Stimulated activated CD8-positive, alpha-beta memory T cell treated with anti-CD3 and anti-CD28 coated beads, Interleukin-2, amount 100 ng/mL, for 48 hours (primary cell): ENCODE data around the gene FYN.
"Not testable (repeated sequence)": the region's sequence is repeated elsewhere in the genome, so short reads cannot be mapped to it uniquely, and the experiment has no call there.

Experiments
- DNase-seq, 2 donors: peaks; one replicate each; pipeline ENCODE4 v3.0.0-alpha.2; 2020; ENCODE audit warnings: low read depth in 2 of 2

Gene FYN

GRCh38 chr6:111850295-111850937 is 22.8 kb downstream of the FYN start:
- no peak for DNase-seq

- DNase-seq: no peak
Observed at GRCh38 chr6:111849298-111849697, 24.0 kb downstream of the FYN start.

- DNase-seq: no peak
Observed at GRCh38 chr6:111848262-111848812, 24.9 kb downstream of the FYN start.

- DNase-seq: no peak
Observed at GRCh38 chr6:111846492-111847409, 26.5 kb downstream of the FYN start.

GRCh38 chr6:111846066-111846465 is 27.2 kb downstream of the FYN start:
- DNase-seq: no peak

- DNase-seq: no peak
Observed at GRCh38 chr6:111845441-111845871, 27.8 kb downstream of the FYN start.

- DNase-seq: no peak
Observed at GRCh38 chr6:111844921-111845320, 28.3 kb downstream of the FYN start.

- no peak for DNase-seq
Observed at GRCh38 chr6:111844376-111844775, 28.9 kb downstream of the FYN start.

GRCh38 chr6:111843347-111844147 is 29.7 kb downstream of the FYN start:
- peak in 1 of 2 donors; percentile 50 for DNase-seq

GRCh38 chr6:111842891-111843290 is 30.4 kb downstream of the FYN start:
- no peak for DNase-seq

GRCh38 chr6:111842271-111842822 is 30.9 kb downstream of the FYN start:
- no peak for DNase-seq

- DNase-seq: no peak
Observed at GRCh38 chr6:111841822-111842221, 31.4 kb downstream of the FYN start.

- DNase-seq: no peak
Observed at GRCh38 chr6:111840803-111841202, 32.4 kb downstream of the FYN start.

GRCh38 chr6:111838749-111839484 is 34.3 kb downstream of the FYN start:
- no peak for DNase-seq

GRCh38 chr6:111837641-111838500 is 35.4 kb downstream of the FYN start:
- DNase-seq: peak in 1 of 2 donors; percentile 38

- no peak for DNase-seq
Observed at GRCh38 chr6:111837007-111837406, 36.2 kb downstream of the FYN start.

GRCh38 chr6:111835807-111836206 is 37.4 kb downstream of the FYN start:
- no peak for DNase-seq

- not testable (repeated sequence) for DNase-seq
Observed at GRCh38 chr6:111835398-111835797, 37.9 kb downstream of the FYN start.

GRCh38 chr6:111834356-111834755 is 38.9 kb downstream of the FYN start:
- no peak for DNase-seq
